Thyroid gland (tissue), 4 donors: ENCODE data around the gene ERFL. TPM values are rescaled to one million over a fixed set of nuclear protein-coding genes. Genes with fewer than 3 reads are reported as not detected.

ENCODE experiments used
- DNase-seq, 2 donors: peaks; one replicate each; pipeline ENCODE4 v3.0.0-alpha.2; 2019
- H3K27ac ChIP-seq, 3 donors: fragments of 200-600 bp; sonication (generic); 1 replicate in 2 of 3; 2 replicates in 1 of 3; pipeline ENCODE4 v1.5.1; 2016 to 2019; ENCODE audit warnings: mild to moderate bottlenecking in 1 of 3, moderate library complexity in 1 of 3
- H3K27me3 ChIP-seq: fragments of 200-600 bp; sonication (generic); one replicate; pipeline ENCODE4 v1.5.1; 2019
- H3K36me3 ChIP-seq, 2 donors: fragments of 200-600 bp; sonication (generic); one replicate each; pipeline ENCODE4 v1.5.1; 2016 to 2019
- H3K4me1 ChIP-seq, 2 donors: fragments of 200-600 bp; sonication (generic); one replicate each; pipeline ENCODE4 v1.5.1; 2017 to 2019
- H3K4me3 ChIP-seq, 3 donors: fragments of 200-600 bp; sonication (generic); replicated peaks in 1 of 3; 1 replicate in 2 of 3; 2 replicates in 1 of 3; pipeline ENCODE4 v1.5.1; 2016; ENCODE audit warnings: mild to moderate bottlenecking in 1 of 3
- H3K9me3 ChIP-seq: fragments of 200-600 bp; sonication (generic); one replicate; pipeline ENCODE4 v1.5.1; 2017
- CTCF ChIP-seq, 6 experiments: fragments of 200-600 bp in 3 of 6; fragments of 450-650 bp in 3 of 6; sonication (generic) in 3 of 6; IDR thresholded peaks; one replicate each; pipeline ENCODE4 v1.5.1; 2016 to 2019; ENCODE audit warnings: antibody characterized with exemption in 6 of 6, mild to moderate bottlenecking in 2 of 6, inconsistent platforms in 1 of 6, moderate library complexity in 1 of 6
- POLR2A ChIP-seq, 2 donors: fragments of 450-650 bp; IDR thresholded peaks; one replicate each; pipeline ENCODE4 v1.6.1; 2017; ENCODE audit warnings: antibody characterized with exemption in 2 of 2, mild to moderate bottlenecking in 2 of 2, moderate library complexity in 1 of 2
- WGBS, 2 donors: methylation state at CpG; one replicate each; pipeline ENCODE4 v1.1.5; 2017; 5-methylcytosine and 5-hydroxymethylcytosine counted together
- intact Hi-C: fragments of 100-400 bp; cut with DNase I; formaldehyde crosslinking; loops from one replicate; pipeline ENCODE4 v1.15.1; 2023
- total RNA-seq, 4 donors: library from RNA; depleted of rRNA; stranded (reverse); fragments of >200 nt; gene quantifications; one replicate each; pipeline ENCODE4 v1.2.3, GENCODE V29; 2016

The ERFL gene
- total RNA-seq, 4 donors from 2014 or later, result 0.24 TPM; not detected in 3

- Histone ChIP-seq H3K4me1 (peaks cover 6 to 13% of the 10 kb centered on the region in 2 donors), H3K36me3 (peaks cover 6 to 10% of the 10 kb centered on the region in 2 donors), H3K27me3 (no peaks in the 10 kb centered on the region), H3K4me3 (peak within 1 kb of the TSS; percentile 66 to 91 (median 87)), H3K27ac (peak within 1 kb of the TSS; percentile 70 to 92 (median 89)), H3K9me3 (no peaks in the 10 kb centered on the region)
- DNase-seq, result peak; percentile 82 to 86
- 7 to 11% methylated on average over 20 to 31 of the region's 46 CpGs for WGBS, 2 donors
- intact Hi-C loops, result loop anchor here (5.0 kb wide), 1 partner anchor 97 kb away; the partner anchor contains the start of gene RPS19
- TF ChIP-seq POLR2A (IDR thresholded peaks at IDR 0.05), result peak in 1 of 2 donors; percentile 58
- peak in 1 of 6 experiments; percentile 25 for TF ChIP-seq CTCF (IDR thresholded peaks at IDR 0.05)
These were observed 31.1 kb upstream of the ERFL start, which contains the start of gene RABAC1 for GRCh38 chr19:41959056-41960053. RABAC1 (minus strand) TSS chr19:41959321; CDS start chr19:41959292, 29 bp downstream.

GRCh38 chr19:41958367-41959055 is 30.3 kb upstream of the ERFL start:
- Histone ChIP-seq H3K4me1 (peaks cover 6 to 13% of the 10 kb centered on the region in 2 donors), H3K4me3 (peak overlapping the region; percentile 66 to 91 (median 87)), H3K27me3 (no peaks in the 10 kb centered on the region), H3K9me3 (no peaks in the 10 kb centered on the region), H3K36me3 (peaks cover 6 to 10% of the 10 kb centered on the region in 2 donors), H3K27ac (peak overlapping the region; percentile 70 to 92 (median 89))
- peak; percentile 89 to 91 for DNase-seq
- TF ChIP-seq CTCF (IDR thresholded peaks at IDR 0.05), result no peak
- peak in 1 of 2 donors; percentile 63 for TF ChIP-seq POLR2A (IDR thresholded peaks at IDR 0.05)
- 2 to 3% methylated on average over 16 to 25 of the region's 43 CpGs for WGBS, 2 donors
- intact Hi-C loops, result loop anchor here (5.0 kb wide), 1 partner anchor 96 kb away; the partner anchor contains the start of gene RPS19

GRCh38 chr19:41957838-41958366 is 29.7 kb upstream of the ERFL start:
- Histone ChIP-seq H3K4me3 (peak overlapping the region in 2 of 3 donors; percentile 87 to 91), H3K36me3 (peaks cover 6 to 10% of the 10 kb centered on the region in 2 donors), H3K27me3 (no peaks in the 10 kb centered on the region), H3K27ac (peak overlapping the region; percentile 41 to 92 (median 89)), H3K9me3 (no peaks in the 10 kb centered on the region), H3K4me1 (peaks cover 6 to 13% of the 10 kb centered on the region in 2 donors)
- intact Hi-C loops, result loop anchor here (5.0 kb wide), 1 partner anchor 96 kb away; the partner anchor contains the start of gene RPS19
- WGBS, 2 donors, result 6 to 13% methylated on average over 10 of the region's 10 CpGs
- TF ChIP-seq CTCF (IDR thresholded peaks at IDR 0.05), result peak; percentile 74 to 96 (median 91)
- no peak for TF ChIP-seq POLR2A (IDR thresholded peaks at IDR 0.05)
- DNase-seq, result peak; percentile 81 to 88

GRCh38 chr19:41957161-41957837 is 29.1 kb upstream of the ERFL start:
- peaks cover 6 to 13% of the 10 kb centered on the region in 2 donors for H3K4me1 ChIP-seq
- intact Hi-C loops, result loop anchor here (5.0 kb wide), 1 partner anchor 95 kb away; the partner anchor contains the start of gene RPS19

More at GRCh38 chr19:41957161-41957837, 29.1 kb upstream of the ERFL start:
- 77 to 86% methylated on average over 10 to 11 of the region's 11 CpGs for WGBS, 2 donors
- H3K9me3 ChIP-seq, result no peaks in the 10 kb centered on the region
- H3K4me3 ChIP-seq, result no peak overlapping the region
- H3K27ac ChIP-seq, result peak overlapping the region in 1 of 3 donors; percentile 92
- H3K27me3 ChIP-seq, result no peaks in the 10 kb centered on the region
- no peak for DNase-seq
- TF ChIP-seq CTCF (IDR thresholded peaks at IDR 0.05) (no peak), POLR2A (IDR thresholded peaks at IDR 0.05) (no peak)
- H3K36me3 ChIP-seq, result peaks cover 6 to 10% of the 10 kb centered on the region in 2 donors
